Measurements from ENCODE around the gene RNF112. TPM values are rescaled to one million over a fixed set of nuclear protein-coding genes. Genes with fewer than 3 reads are reported as not detected.

Gene RNF112
- total RNA-seq, 1 donor from 2014 or later: 1.8 TPM

- no peak overlapping the region for H3K27ac ChIP-seq
- no peak overlapping the region for H3K4me3 ChIP-seq
- H3K36me3 ChIP-seq: no peaks in the 10 kb centered on the region
- no peak for TF ChIP-seq CTCF (IDR thresholded peaks at IDR 0.05)
- no peaks in the 10 kb centered on the region for H3K27me3 ChIP-seq (ENCODE audit: low read depth)
- H3K9me3 ChIP-seq: no peaks in the 10 kb centered on the region
- peaks cover 23% of the 10 kb centered on the region for H3K4me1 ChIP-seq
- intact Hi-C loops (cut with DNase I): no loop called here
- ATAC-seq: no peak
- DNase-seq: no peak
Measured at GRCh38 chr17:19449656-19450055, 38.6 kb downstream of the RNF112 start.

- Histone ChIP-seq H3K9me3 (no peaks in the 10 kb centered on the region), H3K36me3 (no peaks in the 10 kb centered on the region), H3K4me1 (peaks cover 12% of the 10 kb centered on the region), H3K27ac (no peak overlapping the region), H3K27me3 (ENCODE audit: low read depth) (no peaks in the 10 kb centered on the region), H3K4me3 (no peak overlapping the region)
- ATAC-seq (no peak), DNase-seq (no peak)
- intact Hi-C loops (cut with DNase I): no loop called here
- no peak for TF ChIP-seq CTCF (IDR thresholded peaks at IDR 0.05)
Measured at GRCh38 chr17:19453296-19453695, 42.3 kb downstream of the RNF112 start.

- peaks cover 4% of the 10 kb centered on the region for H3K4me1 ChIP-seq
- DNase-seq (no peak), ATAC-seq (no peak)
- intact Hi-C loops (cut with DNase I): no loop called here
- no peaks in the 10 kb centered on the region for H3K36me3 ChIP-seq
- no peak overlapping the region for H3K27ac ChIP-seq
- H3K4me3 ChIP-seq: no peak overlapping the region
- H3K27me3 ChIP-seq (ENCODE audit: low read depth): no peaks in the 10 kb centered on the region
- no peak for TF ChIP-seq CTCF (IDR thresholded peaks at IDR 0.05)
- no peaks in the 10 kb centered on the region for H3K9me3 ChIP-seq
Measured at GRCh38 chr17:19454074-19454473, 43.0 kb downstream of the RNF112 start.

GRCh38 chr17:19456016-19456927 is 45.2 kb downstream of the RNF112 start:
- intact Hi-C loops (cut with DNase I): no loop called here
- Histone ChIP-seq H3K27ac (no peak overlapping the region), H3K9me3 (no peaks in the 10 kb centered on the region), H3K27me3 (ENCODE audit: low read depth) (no peaks in the 10 kb centered on the region), H3K4me1 (peaks cover 5% of the 10 kb centered on the region), H3K4me3 (no peak overlapping the region), H3K36me3 (no peaks in the 10 kb centered on the region)
- no peak for TF ChIP-seq CTCF (IDR thresholded peaks at IDR 0.05)
- ATAC-seq (no peak), DNase-seq (no peak)

- DNase-seq (no peak), ATAC-seq (no peak)
- Histone ChIP-seq H3K4me3 (no peak overlapping the region), H3K36me3 (no peaks in the 10 kb centered on the region), H3K4me1 (peaks cover 12% of the 10 kb centered on the region), H3K9me3 (no peaks in the 10 kb centered on the region), H3K27ac (no peak overlapping the region), H3K27me3 (ENCODE audit: low read depth) (no peaks in the 10 kb centered on the region)
- intact Hi-C loops (cut with DNase I): no loop called here
- no peak for TF ChIP-seq CTCF (IDR thresholded peaks at IDR 0.05)
Measured at GRCh38 chr17:19457046-19457445, 46.0 kb downstream of the RNF112 start.
